HCT116 (cell line): Measurements from ENCODE around the gene BACH1. TPM values are rescaled to one million over a fixed set of nuclear protein-coding genes. Genes with fewer than 3 reads are reported as not detected.

Experiments
- ATAC-seq: fragments of 200-7000 bp; cut with Tn5 transposase; 2 replicates; pipeline ENCODE4 v1.9.1; 2020; ENCODE audit warnings: mild to moderate bottlenecking, moderate library complexity
- BruUV-seq: library from RNA; stranded (reverse); fragments of 400-500 nt; replicated peaks from 2 replicates; lab custom pipeline; 2021; lab: Mats Ljungman, UMichigan
- CTCF ChIA-PET: fragments of 300-600 bp; sonication (Branson Sonifier 250); formaldehyde crosslinking; loops from one replicate; lab custom pipeline; 2021; ENCODE audit warnings: antibody characterized with exemption; lab: Charles Lee
- POLR2A ChIA-PET: fragments of 300-600, 350-600 bp; sonication (Branson Sonifier 250); formaldehyde crosslinking; loops from one replicate; lab custom pipeline; 2021; ENCODE audit warnings: antibody characterized with exemption; lab: Charles Lee
- RAD21 ChIA-PET, 2 experiments: fragments of 300-600 bp; sonication (Branson Sonifier 250); formaldehyde crosslinking; loops; one replicate each; lab custom pipeline; 2023; ENCODE audit warnings: low total read pairs in 2 of 2; ENCODE audit not compliant: uncharacterized antibody in 2 of 2, unreplicated experiment in 2 of 2, low non-redundant PET in 1 of 2; lab: Charles Lee
- DNase-seq: peaks from one replicate; pipeline ENCODE4 v3.0.0-alpha.2; 2010; ENCODE audit warnings: low read depth, low spot score
- H2AFZ ChIP-seq: fragments of 200-600 bp; shearing (Covaris generic), sonication (generic); 2 replicates; pipeline ENCODE4 v1.6.1; 2017; ENCODE audit warnings: low read depth, mixed run types, mixed read lengths, antibody characterized with exemption, low read length; ENCODE audit not compliant: poor library complexity, severe bottlenecking
- H3K27ac ChIP-seq: 2 replicates; pipeline ENCODE4 v1.5.1; 2012; ENCODE audit warnings: low read depth, low read length
- H3K27me3 ChIP-seq: fragments of 200-600 bp; sonication (generic); 2 replicates; pipeline ENCODE4 v1.6.1; 2016; ENCODE audit warnings: mixed run types, low read length, mixed read lengths; ENCODE audit not compliant: insufficient read depth
- H3K36me3 ChIP-seq, 2 experiments: fragments of 200-500 bp in 1 of 2; fragments of 200-600 bp in 1 of 2; sonication (Bioruptor generic) in 1 of 2; sonication (generic) in 1 of 2; 2 replicates each; pipeline versions ENCODE4 v1.5.1 to v1.6.1; 2014 to 2016; ENCODE audit warnings: low read length in 2 of 2, inconsistent platforms in 1 of 2, mixed read lengths in 1 of 2, mixed run types in 1 of 2; ENCODE audit not compliant: insufficient read depth in 2 of 2, control insufficient read depth in 1 of 2
- H3K4me1 ChIP-seq, 2 experiments: fragments of 200-600 bp in 1 of 2; sonication (generic) in 1 of 2; 2 replicates each; pipeline versions ENCODE4 v1.5.1 to v1.6.1; 2012 to 2017; ENCODE audit warnings: low read length in 2 of 2, inconsistent platforms in 1 of 2, mild to moderate bottlenecking in 1 of 2, mixed read lengths in 1 of 2, mixed run types in 1 of 2, moderate library complexity in 1 of 2; ENCODE audit not compliant: insufficient read depth in 2 of 2, control insufficient read depth in 1 of 2
- H3K4me2 ChIP-seq: fragments of 200-600 bp; sonication (generic); 2 replicates; pipeline ENCODE4 v1.6.1; 2017; ENCODE audit warnings: mixed run types, low read length, mixed read lengths
- H3K4me3 ChIP-seq, 2 experiments: fragments of 200-600 bp in 1 of 2; sonication (generic) in 1 of 2; replicated peaks in 1 of 2; 2 replicates each; pipeline ENCODE4 v1.5.1; 2011 to 2016; ENCODE audit warnings: low read length in 2 of 2, control low read depth in 1 of 2, low read depth in 1 of 2, mild to moderate bottlenecking in 1 of 2, mixed read lengths in 1 of 2, mixed run types in 1 of 2
- H3K79me2 ChIP-seq: fragments of 200-600 bp; sonication (generic); 2 replicates; pipeline ENCODE4 v1.6.1; 2017; ENCODE audit warnings: mild to moderate bottlenecking, mixed run types, low read length, moderate library complexity, mixed read lengths; ENCODE audit not compliant: insufficient read depth
- H3K9ac ChIP-seq: fragments of 200-600 bp; sonication (generic); 2 replicates; pipeline ENCODE4 v1.6.1; 2016; ENCODE audit warnings: low read length, mixed read lengths
- H3K9me2 ChIP-seq: fragments of 200-600 bp; sonication (generic), shearing (Covaris generic); 2 replicates; pipeline ENCODE4 v1.6.1; 2017; ENCODE audit warnings: mixed run types, mild to moderate bottlenecking, moderate library complexity; ENCODE audit not compliant: insufficient read depth
- H3K9me3 ChIP-seq, 2 experiments: fragments of 200-500 bp in 1 of 2; fragments of 200-600 bp in 1 of 2; sonication (Bioruptor generic) in 1 of 2; sonication (generic) in 1 of 2; 2 replicates each; pipeline ENCODE4 v1.6.1; 2014 to 2017; ENCODE audit warnings: low read length in 2 of 2, mixed read lengths in 2 of 2, inconsistent platforms in 1 of 2, low read depth in 1 of 2, mild to moderate bottlenecking in 1 of 2, mixed run types in 1 of 2, moderate library complexity in 1 of 2; ENCODE audit not compliant: control insufficient read depth in 1 of 2, insufficient read depth in 1 of 2
- H4K20me1 ChIP-seq: fragments of 200-600 bp; sonication (generic), shearing (Covaris generic); 2 replicates; pipeline ENCODE4 v1.6.1; 2017; ENCODE audit warnings: mixed run types, mild to moderate bottlenecking, moderate library complexity; ENCODE audit not compliant: insufficient read depth
- CBX3 ChIP-seq: IDR thresholded peaks from 2 replicates; pipeline ENCODE4 v1.6.1; 2012; ENCODE audit warnings: low read depth
- CEBPB ChIP-seq: IDR thresholded peaks from 2 replicates; pipeline ENCODE4 v1.6.1; 2012; ENCODE audit warnings: low read depth
- EGR1 ChIP-seq: IDR thresholded peaks from 2 replicates; pipeline ENCODE4 v1.6.1; 2012; ENCODE audit warnings: low read depth
- ELF1 ChIP-seq: IDR thresholded peaks from 2 replicates; pipeline ENCODE4 v1.6.1; 2012; ENCODE audit warnings: low read depth, borderline replicate concordance
- EZH2 ChIP-seq: fragments of 200-600 bp; sonication (generic); IDR thresholded peaks from 2 replicates; pipeline ENCODE4 v1.6.1; 2017; ENCODE audit warnings: antibody characterized with exemption, mixed run types
- EZH2phosphoT487 ChIP-seq: fragments of 200-600 bp; IDR thresholded peaks from 2 replicates; pipeline ENCODE4 v1.6.1; 2018; ENCODE audit warnings: antibody characterized with exemption, borderline replicate concordance
- FOSL1 ChIP-seq: IDR thresholded peaks from 2 replicates; pipeline ENCODE4 v1.6.1; 2012; ENCODE audit warnings: low read depth
- POLR2A ChIP-seq: IDR thresholded peaks from 2 replicates; pipeline ENCODE4 v1.7.0; 2011; ENCODE audit warnings: borderline replicate concordance; ENCODE audit not compliant: insufficient read depth, insufficient read length; ENCODE audit errors: extremely low read depth
- POLR2AphosphoS5 ChIP-seq: IDR thresholded peaks from 2 replicates; pipeline ENCODE4 v1.6.1; 2011; ENCODE audit warnings: mild to moderate bottlenecking, low read depth, low read length, moderate library complexity
- SIN3A ChIP-seq: IDR thresholded peaks from 2 replicates; pipeline ENCODE4 v1.6.1; 2012; ENCODE audit warnings: low read depth
- SP1 ChIP-seq: IDR thresholded peaks from 2 replicates; pipeline ENCODE4 v1.6.1; 2012; ENCODE audit warnings: low read depth
- TCF7L2 ChIP-seq: IDR thresholded peaks from 2 replicates; pipeline ENCODE4 v1.7.0; 2011; ENCODE audit warnings: borderline replicate concordance, inconsistent platforms; ENCODE audit not compliant: insufficient read depth, insufficient read length; ENCODE audit errors: extremely low read depth
- YY1 ChIP-seq: IDR thresholded peaks from 2 replicates; pipeline ENCODE4 v1.6.1; 2011; ENCODE audit warnings: low read length, low read depth, moderate library complexity, mild to moderate bottlenecking; ENCODE audit not compliant: insufficient replicate concordance; ENCODE audit errors: extremely low read depth
- ZFX ChIP-seq: fragments of 450-650 bp; IDR thresholded peaks from 2 replicates; pipeline ENCODE4 v1.6.1; 2017
- ZNF274 ChIP-seq: fragments of 200-500 bp; sonication (Bioruptor generic); IDR thresholded peaks from 2 replicates; pipeline ENCODE4 v1.6.1; 2014; ENCODE audit warnings: mild to moderate bottlenecking, low read depth, low read length, inconsistent platforms
- intact Hi-C: fragments of 100-400 bp; cut with micrococcal nuclease; formaldehyde crosslinking; loops from 2 replicates; pipeline ENCODE4 v1.10.0; 2022
- total RNA-seq: library from RNA; stranded (reverse); gene quantifications from one replicate; pipeline ENCODE4 v1.2.1, GENCODE V29; 2021; ENCODE audit not compliant: unreplicated experiment
- TF ChIP-seq, protein P1 (sequence below): IDR thresholded peaks from 2 replicates; pipeline ENCODE4 v1.6.1; 2012
- TF ChIP-seq, protein P2 (sequence below): IDR thresholded peaks from 2 replicates; pipeline ENCODE4 v1.6.1; 2012
- TF ChIP-seq, protein P3 (sequence below): IDR thresholded peaks from 2 replicates; pipeline ENCODE4 v1.6.1; 2012; ENCODE audit warnings: low read depth
- TF ChIP-seq, protein P4 (sequence below): IDR thresholded peaks from 2 replicates; pipeline ENCODE4 v1.6.1; 2011; ENCODE audit warnings: mild to moderate bottlenecking, low read length, moderate library complexity; ENCODE audit not compliant: insufficient replicate concordance; ENCODE audit errors: extremely low read depth

BACH1 gene
- total RNA-seq, 1 experiment from 2014 or later, result 28.4 TPM

DNA sequence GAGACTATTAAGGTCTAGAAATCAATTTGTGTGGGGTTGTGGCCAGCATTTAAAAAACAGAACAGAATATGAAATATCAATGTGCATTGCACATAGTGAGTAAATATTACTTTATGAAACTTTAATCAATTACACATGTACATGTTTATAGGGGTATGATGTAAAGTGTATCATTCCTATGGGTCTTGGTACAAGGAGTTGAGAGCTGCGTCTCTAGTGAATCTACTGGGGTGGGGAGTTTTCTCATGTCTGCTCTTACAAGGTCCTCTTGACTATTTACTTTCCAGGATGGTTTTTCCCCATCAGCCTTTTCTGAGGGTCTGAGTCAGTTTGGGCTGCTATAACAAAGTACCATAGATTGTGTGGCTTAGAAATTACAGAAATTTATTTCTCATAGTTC lies 75.8 kb downstream of the BACH1 start:
- ChIA-PET CTCF (interaction anchor here (3.9 kb wide), 1 partner anchor 284 kb away, joined by 18 read pairs; no protein-coding TSS in a partner anchor), RAD21 (no interaction called here), POLR2A (no interaction called here)
- no peaks in the 10 kb centered on the region for H3K27me3 ChIP-seq
- H3K4me1 ChIP-seq, result no peaks in the 10 kb centered on the region
- ATAC-seq, result no peak
- intact Hi-C loops, result loop anchor here (10.0 kb wide), 1 partner anchor 1710 kb away; no protein-coding TSS in a partner anchor
- H3K4me2 ChIP-seq, result no peak overlapping the region
- no peaks in the 10 kb centered on the region for H3K79me2 ChIP-seq
- H3K36me3 ChIP-seq, result no peaks in the 10 kb centered on the region
- no peak overlapping the region for H3K27ac ChIP-seq
- H3K4me3 ChIP-seq, result no peak overlapping the region
- DNase-seq, result no peak
- no peaks in the 10 kb centered on the region for H4K20me1 ChIP-seq
- no peak overlapping the region for H2AFZ ChIP-seq
- no peak for TF ChIP-seq POLR2A
- TF ChIP-seq, protein P1, sequence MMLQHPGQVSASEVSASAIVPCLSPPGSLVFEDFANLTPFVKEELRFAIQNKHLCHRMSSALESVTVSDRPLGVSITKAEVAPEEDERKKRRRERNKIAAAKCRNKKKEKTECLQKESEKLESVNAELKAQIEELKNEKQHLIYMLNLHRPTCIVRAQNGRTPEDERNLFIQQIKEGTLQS, result no peak
- TF ChIP-seq, protein P2, sequence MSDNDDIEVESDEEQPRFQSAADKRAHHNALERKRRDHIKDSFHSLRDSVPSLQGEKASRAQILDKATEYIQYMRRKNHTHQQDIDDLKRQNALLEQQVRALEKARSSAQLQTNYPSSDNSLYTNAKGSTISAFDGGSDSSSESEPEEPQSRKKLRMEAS, result no peak
- TF ChIP-seq EZH2phosphoT487, result no peak
- TF ChIP-seq ZNF274, result no peak
- no peak for TF ChIP-seq SP1
- no peak for TF ChIP-seq ELF1
- no peak for TF ChIP-seq CEBPB
- TF ChIP-seq, protein P3, sequence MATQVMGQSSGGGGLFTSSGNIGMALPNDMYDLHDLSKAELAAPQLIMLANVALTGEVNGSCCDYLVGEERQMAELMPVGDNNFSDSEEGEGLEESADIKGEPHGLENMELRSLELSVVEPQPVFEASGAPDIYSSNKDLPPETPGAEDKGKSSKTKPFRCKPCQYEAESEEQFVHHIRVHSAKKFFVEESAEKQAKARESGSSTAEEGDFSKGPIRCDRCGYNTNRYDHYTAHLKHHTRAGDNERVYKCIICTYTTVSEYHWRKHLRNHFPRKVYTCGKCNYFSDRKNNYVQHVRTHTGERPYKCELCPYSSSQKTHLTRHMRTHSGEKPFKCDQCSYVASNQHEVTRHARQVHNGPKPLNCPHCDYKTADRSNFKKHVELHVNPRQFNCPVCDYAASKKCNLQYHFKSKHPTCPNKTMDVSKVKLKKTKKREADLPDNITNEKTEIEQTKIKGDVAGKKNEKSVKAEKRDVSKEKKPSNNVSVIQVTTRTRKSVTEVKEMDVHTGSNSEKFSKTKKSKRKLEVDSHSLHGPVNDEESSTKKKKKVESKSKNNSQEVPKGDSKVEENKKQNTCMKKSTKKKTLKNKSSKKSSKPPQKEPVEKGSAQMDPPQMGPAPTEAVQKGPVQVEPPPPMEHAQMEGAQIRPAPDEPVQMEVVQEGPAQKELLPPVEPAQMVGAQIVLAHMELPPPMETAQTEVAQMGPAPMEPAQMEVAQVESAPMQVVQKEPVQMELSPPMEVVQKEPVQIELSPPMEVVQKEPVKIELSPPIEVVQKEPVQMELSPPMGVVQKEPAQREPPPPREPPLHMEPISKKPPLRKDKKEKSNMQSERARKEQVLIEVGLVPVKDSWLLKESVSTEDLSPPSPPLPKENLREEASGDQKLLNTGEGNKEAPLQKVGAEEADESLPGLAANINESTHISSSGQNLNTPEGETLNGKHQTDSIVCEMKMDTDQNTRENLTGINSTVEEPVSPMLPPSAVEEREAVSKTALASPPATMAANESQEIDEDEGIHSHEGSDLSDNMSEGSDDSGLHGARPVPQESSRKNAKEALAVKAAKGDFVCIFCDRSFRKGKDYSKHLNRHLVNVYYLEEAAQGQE, result no peak
- no peak for TF ChIP-seq TCF7L2
- no peak for TF ChIP-seq POLR2AphosphoS5
- no peak for TF ChIP-seq EGR1
- no peak for TF ChIP-seq EZH2
- TF ChIP-seq SIN3A, result no peak
- no peak for TF ChIP-seq FOSL1
- no peak for TF ChIP-seq YY1
- TF ChIP-seq CBX3, result no peak
- no peak for TF ChIP-seq ZFX
- TF ChIP-seq, protein P4, sequence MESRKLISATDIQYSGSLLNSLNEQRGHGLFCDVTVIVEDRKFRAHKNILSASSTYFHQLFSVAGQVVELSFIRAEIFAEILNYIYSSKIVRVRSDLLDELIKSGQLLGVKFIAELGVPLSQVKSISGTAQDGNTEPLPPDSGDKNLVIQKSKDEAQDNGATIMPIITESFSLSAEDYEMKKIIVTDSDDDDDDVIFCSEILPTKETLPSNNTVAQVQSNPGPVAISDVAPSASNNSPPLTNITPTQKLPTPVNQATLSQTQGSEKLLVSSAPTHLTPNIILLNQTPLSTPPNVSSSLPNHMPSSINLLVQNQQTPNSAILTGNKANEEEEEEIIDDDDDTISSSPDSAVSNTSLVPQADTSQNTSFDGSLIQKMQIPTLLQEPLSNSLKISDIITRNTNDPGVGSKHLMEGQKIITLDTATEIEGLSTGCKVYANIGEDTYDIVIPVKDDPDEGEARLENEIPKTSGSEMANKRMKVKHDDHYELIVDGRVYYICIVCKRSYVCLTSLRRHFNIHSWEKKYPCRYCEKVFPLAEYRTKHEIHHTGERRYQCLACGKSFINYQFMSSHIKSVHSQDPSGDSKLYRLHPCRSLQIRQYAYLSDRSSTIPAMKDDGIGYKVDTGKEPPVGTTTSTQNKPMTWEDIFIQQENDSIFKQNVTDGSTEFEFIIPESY, result no peak
- no peak overlapping the region for H3K9ac ChIP-seq
- H3K9me3 ChIP-seq, result no peaks in the 10 kb centered on the region
- no peaks in the 10 kb centered on the region for H3K9me2 ChIP-seq
- BruUV-seq, result no TSS peak
